HG03354 (cell line): ENCODE data around the gene GATAD2B.
"Not testable (repeated sequence)": the region's sequence is repeated elsewhere in the genome, so short reads cannot be mapped to it uniquely, and the experiment has no call there.

Experiments
- ATAC-seq: cut with Tn5 transposase; IDR thresholded peaks from one replicate; pipeline ENCODE4 v1.9.1; 2021; ENCODE audit warnings: mild to moderate bottlenecking; ENCODE audit not compliant: unreplicated experiment, poor library complexity, severe bottlenecking

The GATAD2B gene

GRCh38 chr1:153771261-153771660, 151.5 kb downstream of the GATAD2B start:
- no peak for ATAC-seq

- ATAC-seq, result no peak
Measured at GRCh38 chr1:153770797-153771196, 152.0 kb downstream of the GATAD2B start.

GRCh38 chr1:153769221-153769620, 153.6 kb downstream of the GATAD2B start:
- no peak for ATAC-seq

- no peak for ATAC-seq
Measured at GRCh38 chr1:153768316-153769181, 154.2 kb downstream of the GATAD2B start.

GRCh38 chr1:153767519-153767918, 155.3 kb downstream of the GATAD2B start:
- no peak for ATAC-seq

- ATAC-seq, result not testable (repeated sequence)
Measured at GRCh38 chr1:153766663-153767062, 156.1 kb downstream of the GATAD2B start.

GRCh38 chr1:153764310-153764709, 158.5 kb downstream of the GATAD2B start:
- no peak for ATAC-seq

- ATAC-seq, result no peak
Measured at GRCh38 chr1:153763365-153764225, 159.2 kb downstream of the GATAD2B start.

- ATAC-seq, result no peak
Measured at GRCh38 chr1:153760440-153760839, 162.3 kb downstream of the GATAD2B start.
